LNCaP clone FGC (cell line): ENCODE measurements around the gene ZDHHC16.
"Not testable (repeated sequence)": the region's sequence is repeated elsewhere in the genome, so short reads cannot be mapped to it uniquely, and the experiment has no call there.

Source experiments
- DNase-seq: peaks from one replicate; pipeline ENCODE4 v3.0.0-alpha.2; 2011; ENCODE audit warnings: low read depth
- H3K4me3 ChIP-seq: 2 replicates; pipeline ENCODE4 v1.5.1; 2011; ENCODE audit warnings: mild to moderate bottlenecking, low read depth, low read length, control low read depth
- CTCF ChIP-seq: IDR thresholded peaks from 2 replicates; pipeline ENCODE4 v1.5.1; 2012; ENCODE audit warnings: mild to moderate bottlenecking; ENCODE audit not compliant: control insufficient read depth, insufficient read depth; ENCODE audit errors: extremely low read depth

ZDHHC16 gene

DNA sequence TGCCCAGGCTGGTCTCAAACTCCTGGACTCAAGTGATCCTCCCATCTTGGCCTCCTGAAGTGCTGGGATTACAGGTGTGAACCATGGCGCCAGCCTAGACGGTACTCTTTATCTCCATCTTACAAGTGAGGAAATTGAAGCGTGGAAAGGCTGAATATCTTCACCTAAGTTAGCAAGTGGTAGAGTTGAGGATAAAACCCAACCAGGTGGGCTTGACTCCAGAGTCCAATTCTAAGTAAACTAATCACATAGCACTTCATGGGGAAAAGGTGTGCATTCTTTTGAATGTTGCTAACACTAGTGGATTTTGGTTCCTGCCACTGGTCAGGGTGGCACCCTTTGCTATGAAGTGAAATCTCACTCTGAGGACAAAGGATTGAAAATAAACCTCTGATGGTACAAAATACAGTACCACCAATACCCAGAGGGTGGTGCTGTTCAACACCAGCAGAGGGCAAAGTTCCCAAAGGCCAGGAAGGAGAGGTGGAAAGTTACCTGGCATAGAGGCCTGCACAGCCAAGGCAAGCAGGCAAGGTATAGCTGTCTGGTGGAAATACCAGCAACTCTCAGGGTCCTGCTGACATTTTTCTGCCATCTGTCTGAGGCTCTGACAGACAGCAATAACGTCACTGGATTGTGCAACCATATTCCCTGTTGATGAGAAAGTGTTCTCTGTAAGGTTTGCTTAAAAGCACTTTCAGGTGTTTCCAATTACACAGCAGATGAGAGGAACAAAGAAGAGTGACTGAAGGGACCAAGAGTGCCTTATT lies 17.6 kb downstream of the ZDHHC16 start:
- DNase-seq, result peak; percentile 22
- peak; percentile 93 for TF ChIP-seq CTCF

DNA sequence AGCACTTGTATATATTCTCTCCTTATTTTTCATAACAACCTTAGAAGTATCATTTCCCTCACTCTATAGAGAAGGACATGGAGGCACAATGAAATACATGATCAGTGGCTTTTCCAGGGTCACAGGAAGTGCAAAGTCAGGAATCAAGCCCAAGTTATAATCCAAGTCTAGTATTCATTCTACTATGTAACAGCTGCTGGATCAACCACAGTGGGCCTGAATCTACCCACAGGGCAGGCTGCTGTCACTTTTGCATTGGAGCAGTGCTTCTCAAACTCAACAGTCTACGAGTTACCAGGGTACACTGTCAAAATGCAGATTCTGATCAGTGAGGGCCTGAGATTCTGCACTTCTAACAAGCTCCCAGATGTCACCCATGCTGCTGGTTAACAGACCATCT lies 18.3 kb downstream of the ZDHHC16 start:
- no peak for TF ChIP-seq CTCF
- DNase-seq, result no peak
- H3K4me3 ChIP-seq, result no peak overlapping the region

More for the DNA sequence above, 17.6 kb downstream of the ZDHHC16 start:
- H3K4me3 ChIP-seq, result no peak overlapping the region

- no peak overlapping the region for H3K4me3 ChIP-seq
- no peak for DNase-seq
- TF ChIP-seq CTCF, result no peak
Observed at GRCh38 chr10:97465982-97466381, 20.0 kb downstream of the ZDHHC16 start.

DNA sequence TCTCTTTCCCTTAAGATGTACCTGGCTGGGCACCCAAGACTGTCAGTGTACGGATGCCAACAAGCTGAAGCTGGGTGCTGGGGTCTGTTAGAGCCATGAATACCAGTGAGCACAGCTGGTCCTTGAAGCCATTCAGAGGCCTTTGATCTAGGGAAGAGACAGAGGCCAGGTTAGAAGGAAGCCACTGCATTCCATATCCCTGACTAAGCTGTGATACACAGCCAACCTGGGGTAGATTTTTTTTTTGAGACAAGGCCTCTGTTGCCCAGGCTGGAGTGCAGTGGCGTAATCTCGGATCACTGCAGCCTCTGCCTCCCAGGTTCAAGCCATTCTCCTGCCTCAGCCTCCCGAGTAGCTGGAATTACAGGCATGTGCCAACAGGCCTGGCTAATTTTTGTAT lies 20.8 kb downstream of the ZDHHC16 start:
- no peak for DNase-seq
- no peak overlapping the region for H3K4me3 ChIP-seq
- no peak for TF ChIP-seq CTCF

DNA sequence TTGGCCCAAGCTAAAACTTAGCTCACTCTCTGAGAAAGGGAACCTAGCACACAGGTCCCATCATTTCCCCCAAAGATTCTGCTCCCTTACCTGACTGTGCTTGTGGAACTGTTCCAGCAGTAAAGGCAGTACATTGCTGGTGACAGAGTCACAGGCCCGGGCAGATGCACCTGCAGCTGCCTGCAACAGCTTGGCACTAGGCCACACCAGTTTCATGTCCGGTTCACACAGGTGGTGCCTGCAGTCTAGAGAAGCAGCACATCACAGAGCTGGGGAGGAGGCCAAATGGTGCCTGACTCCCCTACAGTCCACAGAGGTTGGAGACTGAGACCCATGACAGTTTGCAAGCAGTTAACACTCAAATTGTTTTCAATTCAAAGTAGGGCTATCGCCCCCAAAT lies 22.2 kb downstream of the ZDHHC16 start:
- no peak overlapping the region for H3K4me3 ChIP-seq
- DNase-seq, result no peak
- TF ChIP-seq CTCF, result no peak

- H3K4me3 ChIP-seq, DNase-seq: not testable (repeated sequence)
Observed at GRCh38 chr10:97468781-97469180, 22.8 kb downstream of the ZDHHC16 start.

GRCh38 chr10:97474918-97475317 lies 28.9 kb downstream of the ZDHHC16 start:
- DNase-seq, result no peak
- no peak for TF ChIP-seq CTCF
- H3K4me3 ChIP-seq, result no peak overlapping the region
